ENCODE data around the gene NEURL4.

NEURL4 gene

DNA sequence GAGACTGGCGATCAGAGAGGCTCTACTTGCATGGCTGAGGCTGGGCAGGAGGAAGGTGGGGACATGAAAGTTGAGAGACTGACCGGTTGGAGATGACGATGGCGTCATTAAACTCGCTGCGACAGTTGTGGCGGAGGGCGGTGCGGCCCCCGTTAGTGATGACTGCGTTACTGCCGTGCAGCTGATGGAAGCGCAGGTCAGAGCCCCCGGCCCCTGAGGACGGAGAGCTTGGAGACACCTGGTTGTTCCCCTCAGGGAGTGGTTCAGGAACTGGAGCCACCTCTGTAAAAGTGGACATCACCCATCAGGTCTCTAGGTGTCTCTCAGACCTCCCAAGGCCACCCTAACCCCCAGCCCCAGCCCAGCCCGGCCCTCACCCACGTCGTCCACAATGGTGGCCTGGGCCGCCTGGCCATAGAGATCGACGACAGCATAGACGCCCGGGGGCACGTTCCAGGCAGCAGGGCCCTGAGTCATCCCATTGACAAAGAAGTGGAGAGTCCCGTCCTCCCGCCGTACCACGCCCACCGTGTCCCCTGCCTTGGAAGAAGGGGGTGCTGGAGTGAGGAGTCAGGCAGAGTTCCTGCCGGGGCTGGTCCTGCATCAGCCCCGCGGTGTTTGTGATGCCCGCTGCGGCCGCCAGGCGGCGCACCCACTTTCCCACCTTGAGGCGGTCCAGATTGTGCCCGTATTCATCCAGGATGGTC, 5.3 kb downstream of the NEURL4 start:
- DNase-seq (ENCODE audit: low read depth) = no peak

GRCh38 chr17:7322520-7323194, 6.5 kb downstream of the NEURL4 start:
- no peak for DNase-seq (ENCODE audit: low read depth)

DNA sequence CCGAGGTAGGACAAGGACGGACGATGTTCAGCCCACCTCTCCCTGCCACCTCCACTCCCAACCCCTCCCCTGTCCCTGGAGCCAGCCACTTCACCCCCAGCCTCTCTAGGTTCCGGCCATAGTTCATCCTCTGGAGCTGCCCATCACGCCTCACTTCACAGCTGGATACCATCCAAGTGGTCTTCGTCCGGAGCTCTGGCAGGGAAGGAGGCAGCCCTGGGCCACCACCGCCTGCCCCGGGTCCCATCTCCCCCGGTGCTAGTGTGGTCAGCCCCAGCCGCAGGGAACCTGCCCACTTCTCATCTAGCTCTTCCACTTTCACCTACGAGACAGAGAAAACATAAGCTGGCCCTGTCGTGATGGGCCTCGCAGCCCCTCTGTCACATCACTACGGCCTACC, 7.7 kb downstream of the NEURL4 start:
- no peak for DNase-seq (ENCODE audit: low read depth)

DNA sequence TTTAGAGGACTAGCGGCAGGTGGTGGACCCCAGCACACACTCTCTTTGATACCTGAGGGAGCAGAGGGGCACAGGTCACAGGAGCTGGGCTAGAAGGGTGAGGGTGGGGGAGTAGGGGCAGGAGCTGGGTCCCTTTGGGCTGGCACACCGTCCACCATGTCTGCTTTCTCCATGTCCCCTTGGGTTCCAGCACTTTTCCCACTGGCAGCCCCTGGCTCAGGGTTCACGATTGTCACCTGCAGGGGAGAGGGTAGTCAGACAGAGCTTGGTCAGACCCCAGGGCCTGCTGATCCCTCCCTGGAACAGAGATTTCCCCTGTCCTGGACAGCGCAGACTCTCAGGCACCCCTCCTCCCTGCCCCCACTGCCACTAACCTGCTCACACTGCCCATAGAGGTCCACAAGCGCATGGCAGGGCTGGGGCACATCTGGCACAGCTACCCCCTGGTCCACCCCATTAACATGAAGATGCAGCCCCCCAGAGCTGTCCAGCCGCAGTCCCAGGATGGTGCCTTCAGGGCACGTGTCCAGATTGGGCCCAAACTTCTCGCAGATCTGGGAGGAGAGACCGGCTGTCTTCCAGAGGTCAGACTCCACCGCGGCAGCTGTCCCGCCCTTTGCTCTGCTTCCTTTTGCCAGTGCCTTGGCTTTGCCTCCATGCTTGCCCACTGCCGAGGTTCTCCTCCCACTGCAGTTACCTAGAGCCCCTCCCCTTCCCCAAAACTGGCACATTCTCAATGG, 10.8 kb downstream of the NEURL4 start:
- DNase-seq (ENCODE audit: low read depth) = no peak

GRCh38 chr17:7317161-7317803, 11.9 kb downstream of the NEURL4 start:
- no peak for DNase-seq (ENCODE audit: low read depth)

DNA sequence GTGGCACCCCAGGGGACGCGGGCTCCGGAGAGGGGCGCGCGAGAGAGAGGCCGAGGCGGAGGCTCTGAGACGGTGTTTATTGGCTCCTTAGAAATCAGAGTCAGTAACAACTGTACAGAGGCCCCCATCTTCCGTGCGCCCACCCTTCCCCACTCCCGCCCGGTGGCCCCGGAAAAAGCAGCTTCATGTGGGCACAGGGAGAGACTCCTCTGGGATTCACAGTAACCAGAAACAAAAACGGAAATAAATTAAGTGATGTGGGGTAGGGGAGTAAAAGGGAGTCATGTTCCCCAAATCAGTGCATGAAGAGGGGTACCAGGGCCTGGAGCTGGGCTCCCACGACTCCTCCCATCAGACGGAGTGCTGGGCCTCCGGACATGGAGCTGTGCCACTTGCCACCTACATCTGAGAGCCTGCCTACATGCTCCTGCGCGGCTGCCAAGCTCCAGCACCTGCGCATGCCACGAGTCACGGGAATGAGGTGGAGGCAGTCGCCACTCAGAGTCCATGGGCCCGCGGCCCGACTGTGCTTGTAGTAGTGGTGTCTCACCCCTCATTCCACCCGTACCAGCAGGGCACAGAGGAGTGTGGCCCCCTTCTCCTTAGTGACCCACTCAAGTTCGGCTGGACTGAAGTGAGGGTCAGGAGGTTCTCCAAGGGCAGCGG, 13.4 kb downstream of the NEURL4 start:
- DNase-seq (ENCODE audit: low read depth) = no peak

- no peak for DNase-seq (ENCODE audit: low read depth)
Measured at GRCh38 chr17:7314719-7315569, 14.2 kb downstream of the NEURL4 start, which contains the start of gene GPS2. GPS2 (minus strand) TSS chr17:7315360; CDS start chr17:7315052, 308 bp downstream.

DNA sequence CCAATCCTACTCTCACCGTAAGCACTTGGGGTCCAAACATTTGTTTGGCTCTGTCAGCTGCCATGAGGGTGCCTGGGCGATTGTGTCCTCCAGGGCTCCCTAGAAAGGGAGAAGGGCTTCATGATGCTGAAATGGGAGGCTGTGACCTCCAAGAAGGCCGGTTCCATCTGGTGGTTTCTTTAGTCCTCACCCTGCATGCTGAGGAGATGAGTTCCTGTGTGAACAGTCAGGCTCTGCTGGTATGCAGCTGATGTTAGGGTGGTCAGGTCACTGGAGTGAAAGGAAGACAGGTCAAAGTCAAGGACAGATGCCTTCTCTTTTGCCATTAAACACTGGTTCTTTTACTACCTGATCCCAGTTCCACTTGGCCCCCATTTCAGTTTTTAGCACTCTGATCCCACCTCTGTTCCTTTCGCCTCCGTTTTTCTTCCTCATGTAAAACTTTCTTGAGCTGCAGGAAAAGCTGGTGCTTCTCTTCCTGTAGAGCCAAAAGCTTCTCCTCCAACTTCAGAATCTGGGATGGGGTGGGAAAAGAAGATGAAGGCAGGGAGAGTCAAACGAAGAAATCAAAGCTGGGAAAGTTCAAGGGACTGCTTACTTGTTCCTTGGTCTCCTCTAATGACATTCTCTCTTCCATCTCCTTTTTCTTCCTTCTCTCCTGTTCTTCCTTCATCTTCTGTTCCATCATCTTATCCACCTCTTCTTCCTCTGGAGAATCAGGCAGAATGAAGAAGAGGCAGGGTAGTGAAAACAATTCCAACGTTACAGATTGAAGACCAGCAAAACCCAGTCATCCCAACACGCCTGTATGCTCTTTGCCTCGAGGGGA, 15.0 kb downstream of the NEURL4 start:
- DNase-seq (ENCODE audit: low read depth) = no peak

GRCh38 chr17:7313088-7313889, 15.8 kb downstream of the NEURL4 start:
- no peak for DNase-seq (ENCODE audit: low read depth)

GRCh38 chr17:7312432-7313087, 16.6 kb downstream of the NEURL4 start:
- DNase-seq (ENCODE audit: low read depth) = no peak

DNA sequence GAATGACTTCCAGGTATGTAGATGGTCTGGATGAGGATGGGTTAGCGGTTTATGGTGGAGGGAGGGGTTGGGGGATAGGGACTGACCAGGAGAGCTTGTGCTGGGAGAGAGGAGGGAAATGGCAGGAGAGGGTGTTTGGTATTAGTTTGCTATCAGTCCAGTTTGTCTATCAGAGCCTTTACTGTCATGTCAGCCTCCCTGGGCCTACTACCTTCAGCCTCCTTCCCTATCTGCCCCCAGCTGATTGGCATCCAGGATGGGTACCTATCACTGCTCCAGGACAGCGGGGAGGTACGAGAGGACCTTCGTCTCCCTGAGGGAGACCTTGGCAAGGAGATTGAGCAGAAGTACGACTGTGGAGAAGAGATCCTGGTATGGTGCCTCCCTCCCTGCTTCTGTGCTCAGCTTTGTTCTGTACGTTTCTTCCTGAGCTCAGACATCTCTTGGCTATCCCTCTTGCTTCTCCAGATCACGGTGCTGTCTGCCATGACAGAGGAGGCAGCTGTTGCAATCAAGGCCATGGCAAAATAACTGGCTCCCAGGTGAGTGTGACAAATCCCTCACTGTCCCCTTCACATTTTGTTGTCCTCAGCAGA, 17.9 kb downstream of the NEURL4 start:
- no peak for DNase-seq (ENCODE audit: low read depth)

- no peak for DNase-seq (ENCODE audit: low read depth)
Measured at GRCh38 chr17:7309628-7310027, 19.5 kb downstream of the NEURL4 start.

- DNase-seq (ENCODE audit: low read depth) = no peak
Measured at GRCh38 chr17:7308625-7309433, 20.3 kb downstream of the NEURL4 start.

DNA sequence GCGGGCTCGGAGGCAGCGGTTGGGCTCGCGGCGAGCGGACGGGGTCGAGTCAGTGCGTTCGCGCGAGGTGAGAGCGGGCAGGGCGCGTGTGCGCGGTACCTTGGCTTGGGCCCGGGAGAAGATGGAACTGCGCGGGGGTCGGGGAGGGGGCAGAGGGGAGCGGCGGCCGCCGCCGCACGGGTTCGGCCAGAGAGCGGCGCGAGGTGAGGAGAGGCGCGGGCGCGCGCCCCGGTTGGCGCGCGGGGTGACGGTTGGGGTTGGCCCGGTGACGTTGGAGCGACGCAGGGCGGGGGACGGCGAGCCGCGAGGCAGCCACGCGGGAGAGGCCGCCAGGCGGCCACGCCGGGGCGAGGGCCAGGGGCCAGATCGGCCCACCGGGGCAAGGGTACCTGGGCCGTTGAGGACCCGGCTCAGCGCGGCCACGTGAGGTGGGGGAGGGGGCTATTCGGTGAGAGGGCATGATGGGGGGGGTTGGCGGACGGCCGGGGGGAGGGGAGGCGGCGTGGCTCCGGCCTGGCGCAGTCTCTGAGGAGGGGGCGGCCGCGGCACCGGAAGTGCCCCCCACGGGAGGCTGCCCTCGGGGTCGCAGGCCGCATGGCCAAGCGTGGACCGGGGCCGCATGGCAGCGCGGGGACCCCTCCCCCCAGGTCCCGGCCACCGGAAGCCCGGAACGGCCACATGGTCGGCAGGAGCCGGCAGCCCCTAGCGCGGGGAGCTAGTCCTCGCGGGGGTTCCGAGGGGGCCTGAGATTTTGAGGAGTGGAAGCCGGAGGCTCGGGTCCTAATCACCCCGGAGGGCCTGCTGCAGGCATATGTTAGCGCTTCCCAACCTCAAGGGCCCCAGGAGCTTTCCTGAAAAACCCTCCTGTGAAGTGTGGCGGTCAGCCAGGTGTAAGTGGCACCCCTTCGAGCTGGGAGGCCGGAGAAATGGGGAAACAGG, 21.2 kb downstream of the NEURL4 start:
- no peak for DNase-seq (ENCODE audit: low read depth)

- peak; percentile 95 for DNase-seq (ENCODE audit: low read depth)
Measured at GRCh38 chr17:7306911-7307685, 22.0 kb downstream of the NEURL4 start, which contains the start of gene EIF5A. EIF5A (plus strand) TSS chr17:7307628; CDS start chr17:7309636, 2,008 bp downstream.

Data from HS-27A (cell line).